GM18517 (cell line): Measurements from ENCODE around the gene TFE3.

Source experiments
- ATAC-seq: cut with Tn5 transposase; IDR thresholded peaks from one replicate; pipeline ENCODE4 v1.9.1; 2021; ENCODE audit warnings: mild to moderate bottlenecking, moderate library complexity; ENCODE audit not compliant: unreplicated experiment

TFE3 gene

DNA sequence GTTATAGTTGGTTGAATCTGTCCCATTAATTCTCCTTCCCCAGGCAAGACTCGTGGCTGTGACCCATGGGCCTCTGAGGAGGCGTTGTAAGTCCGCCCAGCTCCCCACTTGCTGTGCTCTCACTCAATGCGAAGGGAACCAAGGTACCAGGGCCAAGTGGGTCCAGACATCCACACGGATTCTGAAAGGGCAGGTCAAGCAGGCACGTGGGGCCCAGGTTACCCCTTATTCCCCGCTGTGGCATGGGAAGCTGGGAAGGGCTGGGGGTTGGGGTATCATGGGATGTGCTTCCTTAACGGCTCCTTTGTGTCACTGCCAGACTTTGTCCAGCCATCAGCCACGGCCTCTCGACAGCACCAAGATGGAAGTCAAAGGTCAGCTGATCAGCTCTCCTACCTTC, 18.8 kb upstream of the TFE3 start:
- no peak for ATAC-seq

- ATAC-seq = no peak
These were observed 18.3 kb upstream of the TFE3 start for GRCh38 chrX:49061490-49061889.

- no peak for ATAC-seq
These were observed 17.8 kb upstream of the TFE3 start for GRCh38 chrX:49060914-49061313.

DNA sequence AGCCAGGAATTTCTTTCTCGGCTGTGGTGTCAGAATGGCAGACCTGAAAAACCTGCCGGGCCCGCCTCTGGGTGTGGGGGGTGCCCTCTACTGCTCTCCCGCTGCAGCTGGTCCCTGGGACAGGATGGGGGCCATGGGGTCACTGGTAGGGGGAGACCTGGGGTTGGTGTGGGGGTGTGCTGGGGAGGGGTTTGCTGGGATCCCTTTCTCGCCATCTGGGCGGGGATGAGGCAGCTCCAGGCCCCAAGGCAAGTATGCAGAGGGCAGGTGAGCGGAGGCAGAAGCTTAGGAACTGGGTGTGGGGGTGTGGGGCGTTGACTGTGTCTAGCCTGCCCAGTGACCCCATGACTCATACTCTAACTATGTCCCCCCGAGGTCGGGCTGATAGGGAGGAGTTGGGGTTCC, 16.5 kb upstream of the TFE3 start:
- no peak for ATAC-seq

DNA sequence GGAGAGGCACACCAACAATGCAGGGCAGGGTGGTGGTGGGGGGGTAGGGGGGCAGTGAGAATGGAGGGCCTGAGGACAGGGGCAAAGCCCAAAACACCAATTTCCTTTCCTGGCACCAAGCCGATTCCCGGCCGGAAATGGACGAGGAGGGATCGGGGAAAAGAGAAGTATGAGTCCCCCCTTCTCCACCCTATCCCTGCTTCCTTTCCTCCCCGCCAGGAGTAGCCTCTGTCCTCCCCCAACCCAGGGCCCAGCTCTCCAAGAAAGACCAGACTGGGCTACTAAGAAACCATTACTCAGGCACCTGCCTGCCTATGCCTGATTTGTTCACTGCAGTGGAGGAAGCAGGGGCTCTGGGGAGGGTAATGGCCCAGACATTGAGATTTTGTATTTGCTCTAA, 16.0 kb upstream of the TFE3 start:
- ATAC-seq = no peak

GRCh38 chrX:49058794-49059193, 15.6 kb upstream of the TFE3 start, which contains the start of gene CCDC120:
Gene CCDC120, plus strand, starts transcription at chrX:49058999. Its CDS starts 3,043 bp downstream, at chrX:49062042.
- no peak for ATAC-seq

- ATAC-seq = no peak
These were observed 11.1 kb upstream of the TFE3 start for GRCh38 chrX:49054073-49054762.

GRCh38 chrX:49053223-49054072, 10.3 kb upstream of the TFE3 start:
- ATAC-seq = no peak

DNA sequence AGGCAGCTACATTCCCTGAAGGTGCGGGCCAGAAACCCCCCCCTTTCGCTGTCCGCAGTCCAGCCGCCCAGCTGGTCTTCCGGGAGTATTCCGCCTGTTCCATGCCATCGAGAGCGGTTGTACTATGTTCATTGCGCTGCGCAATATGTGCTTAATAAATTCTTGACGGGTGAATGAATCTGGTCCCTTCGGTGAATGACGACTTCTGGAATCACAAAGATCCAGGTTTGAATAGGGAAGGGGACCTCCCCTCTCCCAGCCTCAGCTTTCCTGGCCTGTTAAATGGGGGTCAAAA, 777 bp upstream of the TFE3 start:
- ATAC-seq = no peak

- ATAC-seq = no peak
These were observed 457 bp downstream of the TFE3 start for GRCh38 chrX:49042581-49043219.

- no peak for ATAC-seq
These were observed 1.2 kb downstream of the TFE3 start for GRCh38 chrX:49041744-49042580.

GRCh38 chrX:49040376-49040955, 2.7 kb downstream of the TFE3 start:
- ATAC-seq = no peak

DNA sequence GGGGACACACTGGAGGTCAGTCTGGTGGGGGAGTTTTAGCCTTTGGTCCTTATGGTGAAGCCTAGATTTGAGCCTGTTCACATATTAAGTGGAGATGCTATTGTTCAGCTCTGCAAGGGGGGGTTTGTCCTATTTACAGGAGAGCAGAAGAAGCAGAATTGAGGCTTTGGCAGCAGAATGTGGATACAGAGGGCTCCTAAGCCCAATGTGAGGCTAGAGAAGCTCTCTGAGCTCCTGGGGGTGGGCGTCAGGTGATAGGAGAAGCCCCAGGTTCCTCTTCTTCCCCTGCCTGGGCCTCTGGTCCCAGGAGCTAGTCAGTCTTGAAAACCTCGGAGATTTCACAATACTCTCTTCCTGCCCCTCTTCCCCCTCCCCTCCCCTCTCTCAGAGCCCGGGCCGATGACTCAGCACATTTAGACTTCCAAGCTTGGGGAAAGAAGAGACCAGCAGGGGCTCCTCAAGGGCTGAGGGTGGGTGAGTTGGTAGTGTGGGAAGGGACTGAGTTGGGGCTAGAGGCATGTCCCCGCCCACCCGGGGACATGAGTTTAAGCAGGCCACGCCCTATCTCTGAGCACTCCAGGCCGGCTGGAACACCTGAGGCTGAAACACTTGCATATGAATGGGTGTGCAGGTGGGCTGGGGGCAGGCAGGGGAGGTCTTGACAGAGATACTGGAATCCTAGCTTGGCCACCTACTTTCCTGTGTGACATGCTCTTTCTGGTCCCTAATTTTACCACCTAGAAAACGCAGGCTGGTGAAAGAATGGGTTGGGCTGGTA, 3.4 kb downstream of the TFE3 start:
- no peak for ATAC-seq

DNA sequence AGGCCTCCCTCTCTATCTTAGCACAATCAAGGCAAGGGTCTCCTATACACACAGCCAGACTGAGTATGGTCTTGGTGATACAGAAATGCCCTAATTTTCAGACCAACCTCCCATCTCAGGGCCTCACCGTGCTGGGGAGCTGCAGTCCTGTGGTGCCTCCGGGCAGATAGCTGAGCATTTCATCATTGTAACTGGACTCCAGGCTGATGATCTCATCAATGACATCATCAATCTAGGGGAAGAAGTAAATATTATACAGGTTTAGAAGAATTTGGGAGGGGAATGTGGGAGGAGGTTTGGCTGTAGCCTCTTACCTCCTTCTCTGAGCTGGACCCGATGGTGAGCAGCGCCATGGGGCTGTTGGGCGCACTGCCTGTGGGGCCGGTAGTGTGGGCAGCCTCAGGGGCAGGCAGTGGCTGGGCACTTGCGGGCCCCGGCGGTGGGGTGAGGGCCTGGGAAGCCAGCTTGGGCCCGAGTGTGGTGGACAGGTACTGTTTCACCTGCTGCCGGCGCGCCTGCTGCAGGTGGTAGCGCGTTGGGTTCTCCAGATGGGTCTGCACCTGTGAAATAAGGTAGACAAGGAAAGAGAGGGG, 5.2 kb downstream of the TFE3 start:
- ATAC-seq = no peak

GRCh38 chrX:49030283-49030682, 12.9 kb downstream of the TFE3 start:
- no peak for ATAC-seq

GRCh38 chrX:49029876-49030275, 13.3 kb downstream of the TFE3 start:
- ATAC-seq = no peak

GRCh38 chrX:49019599-49020249, 23.4 kb downstream of the TFE3 start:
- ATAC-seq = no peak

DNA sequence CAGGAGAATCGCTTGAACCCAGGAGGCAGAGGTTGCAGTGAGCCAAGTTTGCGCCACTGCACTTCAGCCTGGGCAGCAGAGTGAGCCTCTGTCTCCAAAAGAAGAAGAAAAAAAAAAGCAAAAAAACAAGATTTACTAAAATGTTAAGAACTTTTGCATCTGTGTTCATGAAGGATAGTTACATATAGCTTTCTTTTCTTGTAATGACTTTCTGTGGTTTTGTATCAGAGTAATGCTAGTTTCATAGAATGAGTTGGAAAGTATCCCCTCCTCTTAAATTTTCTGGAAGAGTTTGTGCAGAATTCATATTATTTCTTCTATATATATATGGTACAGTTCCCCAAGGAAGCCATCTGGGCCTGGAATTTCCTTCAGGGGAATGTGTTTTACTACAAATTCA, 24.1 kb downstream of the TFE3 start:
- no peak for ATAC-seq

GRCh38 chrX:49003696-49004095, 39.5 kb downstream of the TFE3 start:
- ATAC-seq = no peak
